ENCODE measurements around the gene P4HA3.

Gene P4HA3

DNA sequence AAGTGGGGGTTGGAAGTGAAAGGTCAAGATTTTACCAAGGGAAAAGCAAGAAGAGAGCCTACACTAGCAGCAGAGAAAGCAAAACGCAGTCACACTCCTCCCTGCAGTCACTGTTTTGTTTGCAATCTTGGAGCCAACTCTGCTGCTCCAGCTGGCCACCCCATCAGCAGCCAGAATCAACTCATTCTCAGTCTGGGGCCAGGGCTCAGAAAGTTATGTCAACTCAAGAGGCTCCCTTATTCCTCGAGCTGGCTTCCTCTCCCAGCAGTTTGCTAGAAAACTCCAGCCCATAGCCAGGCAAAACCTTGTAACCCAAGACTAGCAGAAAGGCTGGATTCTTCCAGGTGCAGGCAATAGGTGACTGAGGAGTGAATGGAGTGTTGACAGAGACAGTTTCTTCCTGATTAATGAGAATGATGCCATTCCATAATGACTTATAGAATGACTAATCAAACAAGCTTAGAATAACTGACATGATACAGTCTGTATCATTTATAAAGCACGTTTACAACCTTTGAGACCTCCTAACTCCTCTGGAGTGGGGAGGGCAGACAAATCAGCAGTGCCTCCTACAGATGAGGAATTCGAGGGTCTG lies 53.4 kb downstream of the P4HA3 start:
- no peak for DNase-seq

DNA sequence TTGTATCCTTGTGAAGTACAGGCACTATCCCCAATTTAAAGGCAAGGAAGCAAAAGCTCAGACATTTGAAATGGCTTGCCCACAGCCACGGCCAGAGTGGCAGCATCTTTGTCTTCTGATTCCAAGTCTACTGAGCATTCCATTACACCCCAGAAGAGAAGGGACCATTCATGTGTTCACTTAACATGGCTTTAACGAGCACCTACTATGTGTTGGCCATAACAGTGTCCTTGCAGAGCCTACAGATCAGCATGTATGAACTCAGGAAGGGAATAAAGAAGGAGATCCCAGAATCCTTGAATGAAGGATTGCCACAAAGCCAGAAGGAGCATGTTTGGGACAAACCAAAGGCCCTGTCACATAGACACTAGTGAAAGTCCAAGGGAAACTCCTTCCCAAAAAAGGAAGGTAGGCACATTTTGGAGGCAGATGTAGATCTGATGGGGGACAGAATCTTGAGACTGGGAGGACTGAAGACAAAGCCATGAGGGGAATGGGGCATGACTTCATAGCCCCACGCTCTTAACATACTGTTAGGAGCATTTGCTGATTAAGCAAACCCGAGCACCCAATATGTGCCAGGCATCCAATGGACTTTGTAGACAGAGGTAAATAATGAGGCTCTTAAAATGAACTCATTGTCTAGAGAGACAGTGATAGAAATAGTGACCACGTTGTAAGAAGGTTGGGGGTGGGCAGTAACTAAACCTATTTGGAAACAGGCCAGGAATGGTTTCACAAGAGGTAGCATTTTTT lies 54.9 kb downstream of the P4HA3 start:
- DNase-seq = no peak

DNA sequence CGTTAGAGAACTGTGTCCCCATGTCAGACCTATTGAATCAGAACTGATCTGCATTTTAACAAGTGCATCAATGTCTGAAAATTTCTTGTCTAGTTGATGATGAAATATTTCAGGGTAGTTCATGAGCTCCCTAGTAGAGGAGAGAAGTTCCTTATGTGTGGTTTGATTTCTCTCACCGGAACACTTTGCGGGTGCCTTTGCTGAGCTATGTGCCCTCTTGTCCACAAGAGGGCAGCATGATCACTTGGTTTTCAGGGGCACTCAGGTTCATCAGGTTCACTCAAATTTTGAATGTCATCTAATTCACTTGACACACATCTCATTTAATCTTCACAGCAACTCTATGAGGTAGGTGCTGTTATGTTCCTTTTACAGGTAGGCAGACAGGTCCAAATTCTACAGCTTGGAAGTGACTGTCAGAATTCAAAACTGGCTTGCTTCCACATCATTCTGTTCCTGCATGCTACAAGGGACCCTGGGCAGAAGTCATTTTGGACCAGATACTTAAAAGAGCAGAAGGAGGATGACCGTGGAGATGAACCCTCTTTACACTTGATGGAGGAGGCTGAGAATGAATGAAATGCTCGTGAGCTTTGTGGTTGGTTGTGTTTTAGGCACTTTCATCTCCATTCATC lies 55.6 kb downstream of the P4HA3 start:
- peak; percentile 70 for DNase-seq

DNA sequence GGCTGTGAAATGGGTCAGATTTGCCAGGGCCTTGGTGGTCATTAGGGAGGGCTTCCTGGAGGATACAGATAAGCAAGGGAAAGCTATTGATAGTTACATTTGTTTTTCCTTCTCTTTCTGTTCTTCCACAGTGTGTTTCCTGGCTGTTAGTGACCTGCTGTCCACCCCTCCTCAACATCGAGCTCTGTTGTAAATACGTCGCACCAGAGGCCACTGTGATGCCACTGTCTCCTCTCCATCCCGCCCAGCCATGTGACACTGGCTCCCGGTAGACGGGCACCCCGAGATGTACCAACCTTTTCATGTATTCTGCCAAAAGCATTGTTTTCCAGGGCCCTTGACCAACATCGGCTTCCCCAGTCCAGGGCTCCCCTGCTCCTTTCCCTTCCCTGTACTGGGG lies 58.1 kb downstream of the P4HA3 start:
- DNase-seq = no peak

DNA sequence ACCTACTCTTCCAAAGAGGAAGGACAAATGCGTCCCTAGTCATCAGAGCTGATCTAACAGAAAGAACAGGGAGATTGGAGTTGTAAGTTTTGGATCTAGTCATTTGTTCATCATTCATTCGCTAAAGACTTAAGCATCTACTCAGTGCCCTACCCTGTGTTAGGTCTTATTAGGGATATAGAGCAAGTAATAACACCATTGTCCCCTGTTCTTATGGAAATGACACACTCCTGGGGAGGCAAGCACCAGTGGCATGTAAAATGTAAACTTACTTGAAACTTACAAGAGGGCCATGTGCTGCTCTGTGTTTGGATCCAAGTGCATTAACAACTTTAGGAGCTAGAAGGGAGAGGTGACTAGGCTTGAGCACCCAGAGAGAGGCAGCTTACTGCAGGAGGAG lies 61.9 kb downstream of the P4HA3 start:
- no peak for DNase-seq

DNA sequence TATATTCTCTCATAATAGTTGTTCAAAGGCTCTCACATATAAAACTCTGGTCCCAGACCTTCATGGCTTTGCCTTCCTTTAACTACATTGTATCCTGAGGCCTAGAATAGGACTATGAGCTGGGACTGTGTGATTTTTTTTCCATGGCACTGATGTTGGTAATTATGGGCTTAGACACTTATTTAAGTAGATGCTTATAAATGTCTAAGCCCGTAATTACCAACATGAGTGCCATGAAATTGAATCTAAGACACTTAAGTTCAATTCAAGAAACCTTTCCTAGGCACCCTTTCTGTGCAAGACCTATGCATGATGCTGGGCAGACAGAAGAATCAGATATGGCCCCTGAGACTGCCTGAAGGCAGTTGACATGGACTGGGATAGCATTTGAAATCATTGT lies 63.0 kb downstream of the P4HA3 start:
- DNase-seq = no peak

DNA sequence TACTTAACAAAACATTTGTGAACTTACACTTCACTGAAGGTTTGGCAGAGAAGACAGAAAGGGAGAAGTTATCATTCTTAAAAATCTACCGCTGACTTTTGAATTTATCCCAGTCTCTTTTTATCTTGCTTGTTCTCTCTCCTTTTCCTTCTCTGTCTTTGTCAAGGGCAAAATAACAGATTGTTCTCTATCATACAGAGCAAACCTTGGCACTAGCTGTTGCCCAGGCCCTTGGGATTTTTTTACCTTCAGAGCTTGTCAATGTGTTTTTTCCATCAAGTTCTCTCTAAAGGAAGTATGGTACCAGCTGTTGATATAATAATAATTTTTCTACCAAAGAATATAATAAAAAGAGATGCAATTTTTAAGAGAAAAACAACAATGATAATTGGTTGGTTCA lies 73.2 kb downstream of the P4HA3 start:
- no peak for DNase-seq

DNA sequence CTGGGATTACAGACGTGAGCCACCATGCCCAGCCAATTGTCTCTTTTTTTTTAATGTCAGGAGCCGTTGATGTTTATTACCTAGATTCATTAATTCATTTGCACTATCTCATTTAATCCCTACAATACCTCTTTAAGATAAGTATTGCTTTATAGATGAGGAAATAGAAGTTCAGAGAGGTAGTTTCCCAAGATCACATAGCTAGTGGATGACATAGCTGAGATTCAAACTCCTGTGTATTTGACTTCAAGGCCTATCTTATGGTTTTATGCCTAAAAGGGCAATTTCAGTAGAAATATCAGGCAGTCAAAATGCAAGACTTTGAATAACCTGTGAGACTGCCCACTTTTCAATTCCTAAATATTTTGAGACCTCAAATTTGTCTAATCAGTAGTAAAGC lies 73.9 kb downstream of the P4HA3 start:
- DNase-seq = no peak

DNA sequence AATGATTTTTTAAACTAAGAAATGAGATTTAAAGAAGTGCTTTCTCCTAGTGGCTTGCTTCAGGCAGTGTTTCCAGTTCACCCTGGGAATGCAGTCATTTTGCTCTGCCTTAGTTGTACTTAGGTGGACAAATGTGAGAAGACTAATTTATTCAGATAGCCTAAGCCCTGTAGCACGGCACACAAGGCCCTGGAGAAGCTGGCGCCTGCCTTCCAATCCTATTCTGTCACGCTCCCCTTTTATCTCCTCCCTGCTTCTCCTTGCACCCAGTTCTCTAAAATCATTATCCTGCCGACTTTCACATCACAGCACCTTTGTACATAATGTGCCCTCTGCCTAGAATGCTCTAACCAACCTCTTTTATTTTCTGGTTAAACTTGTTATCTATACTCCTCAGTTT lies 76.3 kb downstream of the P4HA3 start:
- DNase-seq = no peak

DNA sequence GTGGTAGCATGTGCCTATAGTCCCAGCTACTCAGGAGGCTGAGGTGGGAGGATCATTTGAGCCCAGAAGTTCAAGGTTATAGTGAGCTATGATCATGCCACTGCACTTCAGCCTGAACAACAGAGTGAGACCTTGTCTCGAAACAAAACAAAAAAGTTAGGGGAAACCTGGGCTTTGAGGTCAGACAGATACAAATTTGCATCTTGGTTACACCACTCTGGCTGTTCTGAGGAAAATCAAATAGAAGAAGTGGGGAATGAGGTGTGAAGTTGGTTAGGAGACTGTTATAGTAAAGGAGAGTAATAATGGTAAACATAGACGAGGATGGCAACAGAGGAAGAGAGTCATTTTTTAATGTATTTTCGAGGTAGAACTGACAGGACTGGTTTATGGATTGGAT lies 77.8 kb downstream of the P4HA3 start:
- DNase-seq = no peak

DNA sequence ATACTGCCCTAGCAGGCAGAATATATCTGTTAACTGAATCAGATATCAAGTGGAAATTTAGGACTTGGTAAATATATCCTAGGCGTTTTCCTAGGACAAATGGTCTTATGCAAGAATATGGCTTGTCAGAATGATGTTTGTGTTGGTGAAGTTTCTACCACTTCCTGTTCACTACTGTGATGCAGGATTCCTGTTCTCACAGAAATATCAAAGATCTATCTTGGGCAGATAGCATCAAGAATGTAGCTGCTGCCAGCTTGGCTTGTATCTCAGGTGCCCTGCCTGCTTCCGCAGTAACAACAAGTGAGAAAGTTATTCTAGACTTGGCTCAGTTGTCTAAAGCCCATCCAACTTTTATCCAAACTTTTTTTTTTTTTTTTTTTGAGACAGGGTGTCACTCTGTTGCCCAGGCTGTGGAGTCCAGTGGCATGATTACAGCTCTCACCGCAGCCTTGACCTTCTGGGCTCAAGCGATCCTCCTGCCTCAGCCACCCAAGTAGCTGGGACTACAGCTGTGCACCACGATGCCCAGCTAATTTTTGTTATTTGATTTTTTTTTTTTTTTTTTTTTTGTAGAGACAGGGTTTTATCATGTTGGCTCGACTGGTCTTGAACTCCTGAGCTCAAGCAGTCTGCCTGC lies 79.0 kb downstream of the P4HA3 start:
- DNase-seq = no peak

DNA sequence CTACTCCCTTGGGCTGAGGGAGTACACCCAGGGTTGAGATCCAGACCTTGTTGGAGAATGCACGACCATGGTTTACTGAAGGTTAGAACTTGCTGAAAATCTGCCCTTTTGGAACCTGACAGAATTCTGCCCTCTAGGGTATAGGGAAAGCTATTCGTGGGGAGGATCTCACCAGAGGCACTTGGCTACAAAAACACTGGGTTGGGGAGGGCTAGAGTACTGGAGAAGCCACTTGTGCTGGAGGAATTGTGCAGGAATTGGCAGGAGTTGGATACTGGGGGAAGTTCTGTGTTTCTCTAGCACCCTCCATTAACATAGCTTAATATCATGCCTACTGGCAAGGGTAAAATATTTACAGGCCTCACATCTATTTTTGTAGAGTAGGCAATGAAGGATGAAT lies 84.5 kb downstream of the P4HA3 start:
- no peak for DNase-seq

DNA sequence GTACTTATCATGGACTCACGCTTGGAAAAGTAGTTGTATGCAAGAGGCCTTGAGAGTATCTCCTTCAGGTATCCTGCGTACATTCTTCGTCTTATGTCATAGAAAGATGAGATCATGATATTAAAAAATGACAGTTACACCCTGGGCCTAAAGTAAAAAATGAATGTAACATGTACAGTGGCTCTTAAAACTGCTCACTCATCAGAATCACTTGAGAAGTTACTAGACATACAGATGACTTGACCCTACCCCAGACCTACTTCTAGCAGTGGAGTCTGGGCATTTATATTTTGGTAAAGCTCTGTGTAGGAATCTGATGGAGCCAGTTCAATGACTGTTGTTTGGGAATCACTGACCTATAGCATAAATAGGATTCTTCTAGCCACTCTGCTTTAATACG lies 85.9 kb downstream of the P4HA3 start:
- DNase-seq = no peak

DNA sequence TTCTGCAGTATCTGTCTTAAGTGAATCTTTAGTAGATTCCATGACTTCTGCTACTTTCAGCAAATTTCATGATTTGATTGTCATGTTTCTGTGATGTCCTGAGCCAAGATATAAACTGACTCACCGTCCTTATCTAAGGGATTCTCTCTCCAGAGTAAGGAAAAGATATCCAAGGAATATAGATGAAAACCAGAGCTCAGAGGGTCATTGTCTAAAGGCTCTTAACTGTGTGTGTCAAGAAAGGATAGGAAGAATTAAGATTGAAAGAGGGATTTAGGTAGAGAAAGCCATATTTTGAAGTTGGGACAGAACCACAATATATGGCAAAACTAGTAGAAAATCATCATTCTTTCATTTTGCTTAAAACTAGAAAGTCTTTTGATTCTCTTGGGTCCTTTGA lies 89.6 kb downstream of the P4HA3 start:
- DNase-seq = no peak

DNA sequence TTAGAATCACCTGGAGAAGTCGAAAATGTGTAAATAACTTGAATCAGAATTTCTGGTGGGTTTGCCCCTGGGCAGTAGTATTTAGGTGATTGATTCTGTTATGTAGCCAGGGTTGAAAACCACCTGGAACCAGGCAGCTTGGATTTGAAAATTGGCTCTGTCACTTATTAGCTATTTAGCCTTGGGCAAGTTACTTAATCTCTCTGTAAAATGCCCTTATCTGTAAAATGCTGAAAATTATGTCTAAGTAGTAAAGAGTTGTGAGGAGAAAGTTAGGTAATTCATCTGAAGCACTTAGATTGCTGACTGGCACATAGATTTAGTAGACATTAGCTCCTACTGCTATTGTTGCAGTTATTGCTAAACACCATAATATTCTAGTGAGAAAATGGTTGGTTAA lies 91.1 kb downstream of the P4HA3 start:
- no peak for DNase-seq

Measured in retina (tissue), 1 donor.